SK-N-MC (cell line): ENCODE data around the gene SIN3B.

Source experiments
- EZH2 ChIP-seq: fragments of 200-600 bp; sonication (generic); IDR thresholded peaks from one replicate; pipeline ENCODE4 v1.6.1; 2017; ENCODE audit warnings: antibody characterized with exemption
- FOXP2 ChIP-seq: optimal IDR thresholded peaks from 2 replicates; pipeline ENCODE3; 2011; ENCODE audit warnings: mild to moderate bottlenecking, moderate library complexity; ENCODE audit not compliant: insufficient read depth; ENCODE audit errors: extremely low read length, control extremely low read depth
- POLR2AphosphoS5 ChIP-seq: IDR thresholded peaks from 2 replicates; pipeline ENCODE4 v1.6.1; 2012; ENCODE audit warnings: mild to moderate bottlenecking, low read depth, low read length, borderline replicate concordance

DNA sequence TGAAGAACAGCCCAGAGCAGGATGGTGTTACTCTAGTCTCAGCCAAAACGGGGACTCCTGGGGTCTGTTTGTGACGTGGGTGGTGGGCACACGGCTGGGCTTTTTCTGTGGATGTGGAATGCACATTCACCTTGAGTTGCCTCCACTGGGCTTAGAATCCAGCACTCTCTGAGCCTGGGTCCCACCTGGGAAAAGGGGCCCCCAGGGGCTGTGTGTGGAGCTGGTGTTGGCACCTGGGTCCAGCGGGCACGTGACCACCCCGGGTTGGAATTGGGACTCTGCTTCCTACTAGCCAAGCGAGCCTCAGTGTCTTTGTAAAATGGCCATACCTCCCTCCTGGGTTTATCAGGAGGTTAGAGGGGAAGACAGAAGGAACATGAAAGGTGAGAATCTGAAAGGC lies 30.4 kb downstream of the SIN3B start:
- TF ChIP-seq FOXP2 (no peak), POLR2AphosphoS5 (no peak), EZH2 (no peak)
